ENCODE results near the gene WASF1. TPM values are rescaled to one million over a fixed set of nuclear protein-coding genes. Genes with fewer than 3 reads are reported as not detected.
"Not testable (repeated sequence)": the region's sequence is repeated elsewhere in the genome, so short reads cannot be mapped to it uniquely, and the experiment has no call there.

Gene WASF1
- total and polyA plus RNA-seq, 2 donors from 2014 or later, result 6.5 to 9.7 TPM

DNA sequence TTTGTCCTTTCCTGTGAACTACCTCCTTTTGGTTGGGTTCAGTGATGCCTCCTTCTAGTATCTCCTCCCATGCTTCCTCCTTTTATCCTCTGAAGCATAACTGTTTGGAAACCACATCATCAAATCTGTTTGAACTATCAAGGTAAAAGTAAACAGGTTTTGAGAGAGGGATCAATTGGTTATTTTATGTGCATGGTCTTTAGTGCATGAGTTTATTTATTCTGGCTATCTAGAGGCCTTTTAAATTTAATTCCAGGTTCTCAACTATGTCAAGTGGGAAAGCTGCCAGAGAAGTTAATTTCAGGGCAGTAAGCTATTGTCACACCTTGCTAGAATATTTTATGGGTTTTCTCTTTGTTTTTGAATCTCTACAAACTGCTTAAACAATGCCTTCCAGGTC lies 54.1 kb downstream of the WASF1 start:
- no peak overlapping the region for H3K9ac ChIP-seq (ENCODE audit: low read length in 3 of 3)
- peaks cover 0 to under 1% (median 0%) of the 10 kb centered on the region in 3 donors for H3K9me3 ChIP-seq (ENCODE audit: control insufficient read depth in 2 of 3, insufficient read depth in 1 of 3, low read length in 3 of 3)
- TF ChIP-seq, protein P1, sequence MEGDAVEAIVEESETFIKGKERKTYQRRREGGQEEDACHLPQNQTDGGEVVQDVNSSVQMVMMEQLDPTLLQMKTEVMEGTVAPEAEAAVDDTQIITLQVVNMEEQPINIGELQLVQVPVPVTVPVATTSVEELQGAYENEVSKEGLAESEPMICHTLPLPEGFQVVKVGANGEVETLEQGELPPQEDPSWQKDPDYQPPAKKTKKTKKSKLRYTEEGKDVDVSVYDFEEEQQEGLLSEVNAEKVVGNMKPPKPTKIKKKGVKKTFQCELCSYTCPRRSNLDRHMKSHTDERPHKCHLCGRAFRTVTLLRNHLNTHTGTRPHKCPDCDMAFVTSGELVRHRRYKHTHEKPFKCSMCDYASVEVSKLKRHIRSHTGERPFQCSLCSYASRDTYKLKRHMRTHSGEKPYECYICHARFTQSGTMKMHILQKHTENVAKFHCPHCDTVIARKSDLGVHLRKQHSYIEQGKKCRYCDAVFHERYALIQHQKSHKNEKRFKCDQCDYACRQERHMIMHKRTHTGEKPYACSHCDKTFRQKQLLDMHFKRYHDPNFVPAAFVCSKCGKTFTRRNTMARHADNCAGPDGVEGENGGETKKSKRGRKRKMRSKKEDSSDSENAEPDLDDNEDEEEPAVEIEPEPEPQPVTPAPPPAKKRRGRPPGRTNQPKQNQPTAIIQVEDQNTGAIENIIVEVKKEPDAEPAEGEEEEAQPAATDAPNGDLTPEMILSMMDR (IDR thresholded peaks at IDR 0.05; ENCODE audit: borderline replicate concordance, extremely low read depth, insufficient read depth), result no peak
- FAIRE-seq (no peak), DNase-seq (peak in 1 of 5 donors; percentile 5)
- H3K4me1 ChIP-seq (ENCODE audit: control insufficient read depth in 2 of 3, insufficient read depth in 2 of 3, low read depth in 1 of 3, low read length in 3 of 3), result no peaks in the 10 kb centered on the region
- intact Hi-C loops (cut with DNase I), result no loop called here
- H3K27ac ChIP-seq (ENCODE audit: low read depth in 2 of 2, low read length in 2 of 2), result no peak overlapping the region
- no peaks in the 10 kb centered on the region for H3K36me3 ChIP-seq (ENCODE audit: control insufficient read depth in 2 of 3, insufficient read depth in 3 of 3, low read length in 3 of 3)
- H3K27me3 ChIP-seq (ENCODE audit: control insufficient read depth, insufficient read depth, low read length), result no peaks in the 10 kb centered on the region
- no peak overlapping the region for H3K4me3 ChIP-seq (ENCODE audit: low read length in 3 of 3)

DNA sequence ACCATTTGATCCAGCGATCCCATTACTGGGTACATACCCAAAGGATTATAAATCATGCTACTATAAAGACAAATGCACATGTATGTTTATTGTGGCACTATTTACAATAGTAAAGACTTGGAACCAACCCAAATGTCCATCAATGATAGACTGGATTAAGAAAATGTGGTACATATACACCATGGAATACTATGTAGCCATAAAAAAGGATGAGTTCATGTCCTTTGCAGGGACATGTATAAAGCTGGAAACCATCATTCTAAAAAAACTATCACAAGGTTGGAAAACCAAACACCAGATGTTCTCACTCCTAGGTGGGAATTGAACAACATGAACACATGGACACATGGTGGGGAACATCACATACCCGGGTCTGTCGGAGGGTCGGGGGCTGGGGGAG lies 57.8 kb downstream of the WASF1 start:
- H3K9me3 ChIP-seq (ENCODE audit: control insufficient read depth in 2 of 3, insufficient read depth in 1 of 3, low read length in 3 of 3); H3K9ac ChIP-seq (ENCODE audit: low read length in 3 of 3); FAIRE-seq; H3K27me3 ChIP-seq (ENCODE audit: control insufficient read depth, insufficient read depth, low read length); intact Hi-C loops (cut with DNase I); H3K27ac ChIP-seq (ENCODE audit: low read depth in 2 of 2, low read length in 2 of 2); DNase-seq; H3K4me1 ChIP-seq (ENCODE audit: control insufficient read depth in 2 of 3, insufficient read depth in 2 of 3, low read depth in 1 of 3, low read length in 3 of 3); H3K4me3 ChIP-seq (ENCODE audit: low read length in 3 of 3); H3K36me3 ChIP-seq (ENCODE audit: control insufficient read depth in 2 of 3, insufficient read depth in 3 of 3, low read length in 3 of 3): not testable (repeated sequence)

DNA sequence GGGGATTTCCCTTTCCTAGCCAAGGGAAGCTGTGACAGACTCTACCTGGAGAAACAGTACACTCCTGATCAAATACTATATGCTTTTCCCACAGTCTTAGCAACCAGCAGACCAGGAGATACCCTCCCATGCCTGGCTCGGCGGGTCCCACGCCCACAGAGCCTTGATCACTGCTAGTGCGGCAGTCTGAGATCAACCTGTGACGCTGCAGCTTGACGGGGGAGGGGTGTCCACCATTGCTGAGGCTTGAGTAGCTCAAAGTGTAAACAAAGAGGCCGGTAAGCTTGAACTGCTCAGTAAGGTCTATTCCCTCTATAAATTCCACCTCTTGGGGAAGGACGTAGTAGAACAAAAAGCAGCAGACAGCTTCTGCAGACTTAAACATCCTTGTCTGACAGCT lies 63.2 kb downstream of the WASF1 start:
- DNase-seq (peak in 1 of 5 donors; percentile 7), FAIRE-seq (no peak)
- Histone ChIP-seq H3K27ac (ENCODE audit: low read depth in 2 of 2, low read length in 2 of 2) (no peak overlapping the region), H3K9me3 (ENCODE audit: control insufficient read depth in 2 of 3, insufficient read depth in 1 of 3, low read length in 3 of 3) (no peaks in the 10 kb centered on the region), H3K9ac (ENCODE audit: low read length in 3 of 3) (no peak overlapping the region), H3K4me1 (ENCODE audit: control insufficient read depth in 2 of 3, insufficient read depth in 2 of 3, low read depth in 1 of 3, low read length in 3 of 3) (no peaks in the 10 kb centered on the region), H3K27me3 (ENCODE audit: control insufficient read depth, insufficient read depth, low read length) (no peaks in the 10 kb centered on the region), H3K4me3 (ENCODE audit: low read length in 3 of 3) (no peak overlapping the region), H3K36me3 (ENCODE audit: control insufficient read depth in 2 of 3, insufficient read depth in 3 of 3, low read length in 3 of 3) (peaks cover 0 to 2% (median 0%) of the 10 kb centered on the region in 3 donors)
- intact Hi-C loops (cut with DNase I), result no loop called here
- TF ChIP-seq, protein P1 (IDR thresholded peaks at IDR 0.05; ENCODE audit: borderline replicate concordance, extremely low read depth, insufficient read depth), result no peak

DNA sequence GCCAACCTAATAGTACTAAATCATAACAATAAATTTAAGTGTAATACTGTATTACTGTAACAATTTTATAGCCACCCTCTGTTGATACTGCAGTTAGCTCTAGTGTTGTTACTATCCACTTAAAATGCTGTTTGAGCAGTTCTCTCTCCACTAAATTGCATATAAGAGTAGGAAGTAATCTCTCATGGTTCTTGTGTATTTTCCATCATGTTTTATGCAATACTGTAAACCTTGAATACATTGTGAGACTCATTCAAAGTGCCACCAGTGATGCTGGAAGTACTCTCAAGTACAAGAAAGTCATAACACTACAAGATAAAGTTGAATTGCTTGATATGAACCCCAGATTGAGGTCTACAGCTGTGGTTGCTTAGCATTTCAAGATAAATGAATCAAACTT lies 65.5 kb downstream of the WASF1 start:
- H3K27ac ChIP-seq (ENCODE audit: low read depth in 2 of 2, low read length in 2 of 2), result no peak overlapping the region
- H3K4me1 ChIP-seq (ENCODE audit: control insufficient read depth in 2 of 3, insufficient read depth in 2 of 3, low read depth in 1 of 3, low read length in 3 of 3), result no peaks in the 10 kb centered on the region
- no peaks in the 10 kb centered on the region for H3K27me3 ChIP-seq (ENCODE audit: control insufficient read depth, insufficient read depth, low read length)
- H3K4me3 ChIP-seq (ENCODE audit: low read length in 3 of 3), result no peak overlapping the region
- DNase-seq, result no peak
- intact Hi-C loops (cut with DNase I), result no loop called here
- no peak overlapping the region for H3K9ac ChIP-seq (ENCODE audit: low read length in 3 of 3)
- H3K9me3 ChIP-seq (ENCODE audit: control insufficient read depth in 2 of 3, insufficient read depth in 1 of 3, low read length in 3 of 3), result no peaks in the 10 kb centered on the region
- TF ChIP-seq, protein P1 (IDR thresholded peaks at IDR 0.05; ENCODE audit: borderline replicate concordance, extremely low read depth, insufficient read depth), result no peak
- no peak for FAIRE-seq
- peaks cover 0 to 2% (median 0%) of the 10 kb centered on the region in 3 donors for H3K36me3 ChIP-seq (ENCODE audit: control insufficient read depth in 2 of 3, insufficient read depth in 3 of 3, low read length in 3 of 3)
